ENCODE results near the gene KCNIP1. TPM values are rescaled to one million over a fixed set of nuclear protein-coding genes. Genes with fewer than 3 reads are reported as not detected.
A peak's percentile ranks its signal among the peaks of the same experiment; 100 is the strongest.

KCNIP1 gene
- total and polyA plus RNA-seq, 8 donors, result 0.20 to 0.73 (median 0.31) TPM; not detected in 3

GRCh38 chr5:170569101-170569500 is 65.3 kb downstream of the KCNIP1 start:
- DNase-seq, result no peak
- peaks cover 0 to 19% (median 0%) of the 10 kb centered on the region in 4 donors for H3K4me1 ChIP-seq
- H3K9me3 ChIP-seq, result no peaks in the 10 kb centered on the region
- no peak overlapping the region for H3K4me3 ChIP-seq
- 84 to 94% (median 85%) methylated on average over 5 of the region's 5 CpGs for WGBS, 5 donors
- no peak overlapping the region for H3K27ac ChIP-seq
- peaks cover 0 to 59% (median 0%) of the 10 kb centered on the region in 3 donors for H3K27me3 ChIP-seq
- intact Hi-C loops (cut with DNase I; ENCODE audit: low total_unique reads), result no loop called here
- H3K36me3 ChIP-seq, result no peaks in the 10 kb centered on the region
- no peak for TF ChIP-seq CTCF (IDR thresholded peaks at IDR 0.05)
- no peak for TF ChIP-seq POLR2A (IDR thresholded peaks at IDR 0.05)
- no peak for TF ChIP-seq EP300 (IDR thresholded peaks at IDR 0.05)
- no peak for TF ChIP-seq POLR2AphosphoS5 (IDR thresholded peaks at IDR 0.05)

- intact Hi-C loops (cut with DNase I; ENCODE audit: low total_unique reads), result no loop called here
- 42 to 63% (median 55%) methylated on average over 8 of the region's 8 CpGs for WGBS, 5 donors
- Histone ChIP-seq H3K9me3 (no peaks in the 10 kb centered on the region), H3K4me1 (peaks cover 0 to 19% (median 0%) of the 10 kb centered on the region in 4 donors), H3K27me3 (peaks cover 0 to 66% (median 0%) of the 10 kb centered on the region in 3 donors), H3K27ac (no peak overlapping the region), H3K4me3 (no peak overlapping the region), H3K36me3 (no peaks in the 10 kb centered on the region)
- no peak for DNase-seq
- no peak for TF ChIP-seq EP300 (IDR thresholded peaks at IDR 0.05)
- no peak for TF ChIP-seq POLR2AphosphoS5 (IDR thresholded peaks at IDR 0.05)
- no peak for TF ChIP-seq CTCF (IDR thresholded peaks at IDR 0.05)
- TF ChIP-seq POLR2A (IDR thresholded peaks at IDR 0.05), result no peak
These were observed 66.7 kb downstream of the KCNIP1 start for GRCh38 chr5:170570476-170570875.

- Histone ChIP-seq H3K27me3 (peaks cover 0 to 60% (median 0%) of the 10 kb centered on the region in 3 donors), H3K9me3 (peaks cover 0 to 5% (median 0%) of the 10 kb centered on the region in 4 donors), H3K4me1 (peaks cover 0 to 19% (median 0%) of the 10 kb centered on the region in 4 donors), H3K36me3 (no peaks in the 10 kb centered on the region), H3K4me3 (no peak overlapping the region), H3K27ac (no peak overlapping the region)
- intact Hi-C loops (cut with DNase I; ENCODE audit: low total_unique reads), result no loop called here
- no peak for TF ChIP-seq CTCF (IDR thresholded peaks at IDR 0.05)
- TF ChIP-seq POLR2AphosphoS5 (IDR thresholded peaks at IDR 0.05), result no peak
- TF ChIP-seq EP300 (IDR thresholded peaks at IDR 0.05), result no peak
- TF ChIP-seq POLR2A (IDR thresholded peaks at IDR 0.05), result no peak
- DNase-seq, result peak in 1 of 2 donors; percentile 35
- WGBS, 5 donors, result 18 to 35% (median 24%) methylated on average over 5 of the region's 5 CpGs
These were observed 67.5 kb downstream of the KCNIP1 start for GRCh38 chr5:170571281-170571731.

GRCh38 chr5:170571875-170572852 is 68.3 kb downstream of the KCNIP1 start:
- H3K4me1 ChIP-seq, result peaks cover 0 to 19% (median 0%) of the 10 kb centered on the region in 4 donors
- H3K9me3 ChIP-seq, result peaks cover 0 to 8% (median 0%) of the 10 kb centered on the region in 4 donors
- H3K36me3 ChIP-seq, result no peaks in the 10 kb centered on the region
- peak in 1 of 2 donors; percentile 54 for DNase-seq
- no peak overlapping the region for H3K4me3 ChIP-seq
- intact Hi-C loops (cut with DNase I; ENCODE audit: low total_unique reads), result no loop called here
- TF ChIP-seq CTCF (IDR thresholded peaks at IDR 0.05) (no peak), POLR2A (IDR thresholded peaks at IDR 0.05) (no peak), POLR2AphosphoS5 (IDR thresholded peaks at IDR 0.05) (no peak), EP300 (IDR thresholded peaks at IDR 0.05) (no peak)
- 17 to 37% (median 18%) methylated on average over 16 of the region's 16 CpGs for WGBS, 5 donors
- peaks cover 0 to 67% (median 0%) of the 10 kb centered on the region in 3 donors for H3K27me3 ChIP-seq
- H3K27ac ChIP-seq, result peak overlapping the region in 2 of 5 donors; percentile 13 to 50

All from stomach (tissue), 9 donors.